ENCODE results near the gene COL21A1.

Gene COL21A1

DNA sequence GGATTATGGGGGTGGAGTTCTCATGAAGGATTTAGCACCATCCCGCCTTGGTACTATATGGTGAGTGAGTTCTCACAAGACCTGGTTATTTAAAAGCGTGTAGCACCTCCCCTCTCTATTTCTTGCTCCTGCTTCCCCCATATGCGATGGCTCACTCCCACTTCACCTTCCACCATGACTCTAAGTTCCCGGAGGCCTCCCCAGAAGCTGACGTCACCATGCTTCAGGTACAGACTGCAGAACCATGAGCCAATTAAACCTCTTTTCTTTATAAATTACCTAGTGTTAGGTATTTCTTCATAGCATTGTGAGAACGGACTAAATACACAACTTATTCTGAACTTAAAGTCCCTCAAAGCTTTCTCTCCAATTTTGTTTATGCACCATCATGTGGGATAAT, 208.6 kb downstream of the COL21A1 start:
- Mint-ChIP-seq H3K27ac (peak overlapping the region in 1 of 3 experiments; percentile 21), H3K4me1 (peaks cover 50% of the 10 kb centered on the region), H3K27me3 (ENCODE audit: low read depth) (no peaks in the 10 kb centered on the region), H3K4me3 (no peak overlapping the region), H3K36me3 (ENCODE audit: low read depth) (no peaks in the 10 kb centered on the region), H3K9me3 (no peaks in the 10 kb centered on the region)
- TF ChIP-seq, protein P1, sequence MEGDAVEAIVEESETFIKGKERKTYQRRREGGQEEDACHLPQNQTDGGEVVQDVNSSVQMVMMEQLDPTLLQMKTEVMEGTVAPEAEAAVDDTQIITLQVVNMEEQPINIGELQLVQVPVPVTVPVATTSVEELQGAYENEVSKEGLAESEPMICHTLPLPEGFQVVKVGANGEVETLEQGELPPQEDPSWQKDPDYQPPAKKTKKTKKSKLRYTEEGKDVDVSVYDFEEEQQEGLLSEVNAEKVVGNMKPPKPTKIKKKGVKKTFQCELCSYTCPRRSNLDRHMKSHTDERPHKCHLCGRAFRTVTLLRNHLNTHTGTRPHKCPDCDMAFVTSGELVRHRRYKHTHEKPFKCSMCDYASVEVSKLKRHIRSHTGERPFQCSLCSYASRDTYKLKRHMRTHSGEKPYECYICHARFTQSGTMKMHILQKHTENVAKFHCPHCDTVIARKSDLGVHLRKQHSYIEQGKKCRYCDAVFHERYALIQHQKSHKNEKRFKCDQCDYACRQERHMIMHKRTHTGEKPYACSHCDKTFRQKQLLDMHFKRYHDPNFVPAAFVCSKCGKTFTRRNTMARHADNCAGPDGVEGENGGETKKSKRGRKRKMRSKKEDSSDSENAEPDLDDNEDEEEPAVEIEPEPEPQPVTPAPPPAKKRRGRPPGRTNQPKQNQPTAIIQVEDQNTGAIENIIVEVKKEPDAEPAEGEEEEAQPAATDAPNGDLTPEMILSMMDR (IDR thresholded peaks at IDR 0.05; ENCODE audit: unreplicated experiment in 3 of 3), result no peak

DNA sequence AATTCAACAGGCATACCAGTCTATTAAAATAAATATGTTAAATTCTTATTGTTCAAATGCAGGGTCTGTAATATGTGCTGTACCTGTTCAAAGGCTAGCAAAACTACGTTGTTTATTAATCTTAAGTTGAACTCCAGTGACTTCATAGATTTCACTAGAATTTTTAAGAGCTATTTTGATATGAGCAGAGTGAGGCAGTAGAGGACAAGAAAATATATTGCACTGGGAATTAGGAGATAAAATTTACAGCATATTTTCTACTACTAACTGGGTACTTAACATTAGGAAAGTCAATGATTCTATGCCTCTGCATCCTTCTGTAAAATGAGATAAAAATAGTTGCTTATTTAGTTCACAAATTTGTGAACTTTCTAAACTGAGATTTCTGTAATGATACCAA, 209.8 kb downstream of the COL21A1 start:
- H3K27me3 Mint-ChIP-seq (ENCODE audit: low read depth), result no peaks in the 10 kb centered on the region
- no peak overlapping the region for H3K4me3 Mint-ChIP-seq
- no peaks in the 10 kb centered on the region for H3K9me3 Mint-ChIP-seq
- H3K27ac Mint-ChIP-seq, result peak overlapping the region in 1 of 3 experiments; percentile 5
- H3K4me1 Mint-ChIP-seq, result peaks cover 56% of the 10 kb centered on the region
- no peaks in the 10 kb centered on the region for H3K36me3 Mint-ChIP-seq (ENCODE audit: low read depth)
- TF ChIP-seq, protein P1 (IDR thresholded peaks at IDR 0.05; ENCODE audit: unreplicated experiment in 3 of 3), result no peak

DNA sequence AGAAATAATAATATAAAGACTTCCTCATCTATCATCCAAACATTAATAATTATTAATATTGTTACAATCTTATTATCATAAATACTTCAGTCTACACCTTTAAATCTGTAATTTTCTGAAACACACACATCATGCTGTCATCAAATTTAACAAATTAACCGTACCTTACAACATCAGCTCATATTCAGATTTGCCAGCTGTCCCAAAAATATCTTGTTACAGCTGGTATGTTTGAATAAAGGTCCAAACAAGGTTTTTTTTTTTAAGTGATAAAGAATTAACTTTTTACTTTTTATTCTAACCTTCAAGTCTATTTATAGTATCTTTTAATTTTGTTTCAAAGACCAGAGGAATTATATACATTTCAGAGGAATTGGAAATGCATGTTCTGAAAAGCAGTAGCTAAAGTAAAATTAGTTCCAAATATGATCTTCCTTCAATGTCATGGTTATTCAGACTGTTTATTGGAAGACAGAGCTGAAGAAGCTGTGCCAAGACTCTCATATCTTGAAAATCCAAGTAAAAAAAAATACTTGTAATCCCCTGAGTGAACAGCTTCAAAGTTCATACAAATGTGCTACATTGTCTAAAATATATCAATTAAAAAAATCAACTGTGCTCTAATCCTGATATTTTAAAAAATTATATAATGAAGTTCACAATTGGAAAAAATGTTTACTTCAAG, 210.3 kb downstream of the COL21A1 start:
- Mint-ChIP-seq H3K9me3 (no peaks in the 10 kb centered on the region), H3K4me1 (peaks cover 55% of the 10 kb centered on the region), H3K4me3 (no peak overlapping the region), H3K27me3 (ENCODE audit: low read depth) (no peaks in the 10 kb centered on the region), H3K27ac (peak overlapping the region in 2 of 3 experiments; percentile 14 to 47), H3K36me3 (ENCODE audit: low read depth) (no peaks in the 10 kb centered on the region)
- TF ChIP-seq, protein P1 (IDR thresholded peaks at IDR 0.05; ENCODE audit: unreplicated experiment in 3 of 3), result no peak

DNA sequence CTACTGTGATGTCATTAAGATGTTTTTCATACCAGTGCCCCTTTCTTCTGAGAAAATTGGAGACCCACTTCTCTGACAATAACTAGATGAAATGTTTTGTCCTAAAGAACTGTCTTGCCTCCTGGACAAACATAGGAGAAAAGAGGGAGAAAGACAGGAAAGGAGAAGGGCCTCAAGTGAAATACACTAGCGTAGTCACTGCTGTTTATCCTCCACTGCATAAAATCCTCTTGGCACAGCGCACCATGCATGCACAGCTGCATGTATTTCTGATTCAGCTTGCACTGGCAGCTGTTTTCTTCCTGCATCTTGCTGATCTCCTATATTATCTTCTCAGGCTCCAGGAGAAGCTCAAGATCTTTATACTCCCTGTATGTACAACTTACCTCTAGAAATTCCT, 214.0 kb downstream of the COL21A1 start:
- H3K4me3 Mint-ChIP-seq, result no peak overlapping the region
- peaks cover 11% of the 10 kb centered on the region for H3K9me3 Mint-ChIP-seq
- TF ChIP-seq, protein P1 (IDR thresholded peaks at IDR 0.05; ENCODE audit: unreplicated experiment in 3 of 3), result no peak
- no peaks in the 10 kb centered on the region for H3K36me3 Mint-ChIP-seq (ENCODE audit: low read depth)
- H3K4me1 Mint-ChIP-seq, result peaks cover 27% of the 10 kb centered on the region
- H3K27me3 Mint-ChIP-seq (ENCODE audit: low read depth), result peaks cover 3% of the 10 kb centered on the region
- peak overlapping the region; percentile 29 to 88 (median 63) for H3K27ac Mint-ChIP-seq

DNA sequence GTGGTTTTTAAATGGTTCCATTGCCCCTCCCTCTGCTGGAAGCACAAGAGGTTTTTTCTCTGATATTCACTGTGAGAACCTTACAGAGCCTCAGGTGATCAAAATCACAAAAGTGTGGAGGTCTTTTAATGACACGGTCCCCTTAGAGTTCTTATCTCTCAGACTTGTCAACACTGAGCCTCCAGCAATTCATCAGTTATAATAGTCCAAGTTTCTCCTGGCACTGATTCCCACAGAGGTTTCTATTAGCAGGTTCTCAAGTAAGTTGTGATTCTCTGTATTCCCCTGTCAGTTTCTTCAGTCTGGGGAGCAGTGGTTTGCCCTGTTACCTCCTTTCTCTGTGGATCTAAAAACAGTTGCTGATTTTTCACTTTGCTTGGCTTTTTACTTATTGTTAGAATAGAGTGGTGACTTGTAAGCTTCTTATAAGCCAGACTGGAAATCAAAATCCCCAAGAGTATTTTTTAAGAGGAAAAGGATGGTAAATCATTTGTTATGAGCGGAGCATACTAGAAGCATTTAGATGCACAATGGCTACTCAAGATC, 214.6 kb downstream of the COL21A1 start:
- TF ChIP-seq, protein P1 (IDR thresholded peaks at IDR 0.05; ENCODE audit: unreplicated experiment in 3 of 3), result no peak
- Mint-ChIP-seq H3K4me3 (no peak overlapping the region), H3K36me3 (ENCODE audit: low read depth) (no peaks in the 10 kb centered on the region), H3K27ac (peak overlapping the region; percentile 29 to 88 (median 63)), H3K4me1 (peaks cover 21% of the 10 kb centered on the region), H3K9me3 (peaks cover 11% of the 10 kb centered on the region), H3K27me3 (ENCODE audit: low read depth) (peaks cover 3% of the 10 kb centered on the region)

DNA sequence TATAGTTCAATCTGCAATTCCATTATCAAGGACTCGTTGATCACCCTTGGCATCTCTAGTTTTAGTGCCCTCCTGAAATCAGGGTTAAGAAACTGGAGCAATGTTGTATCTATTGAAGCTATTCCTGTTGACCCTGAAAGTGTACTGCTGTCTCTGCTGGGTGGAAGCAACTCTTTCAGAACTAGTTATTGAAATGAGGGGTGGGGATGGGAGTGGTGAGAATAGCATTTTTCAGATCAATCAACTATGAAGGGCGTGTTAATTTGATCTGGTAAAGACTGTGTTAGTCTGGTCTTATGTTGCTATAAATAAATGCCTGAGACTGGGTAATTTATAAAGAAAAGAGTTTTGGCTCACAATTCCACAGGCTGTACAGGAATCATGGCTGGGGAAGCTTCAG, 219.5 kb downstream of the COL21A1 start:
- Mint-ChIP-seq H3K9me3 (peaks cover 11% of the 10 kb centered on the region), H3K27ac (peak overlapping the region in 1 of 3 experiments; percentile 36), H3K27me3 (ENCODE audit: low read depth) (peaks cover 3% of the 10 kb centered on the region), H3K4me3 (no peak overlapping the region), H3K36me3 (ENCODE audit: low read depth) (no peaks in the 10 kb centered on the region), H3K4me1 (peaks cover 35% of the 10 kb centered on the region)
- TF ChIP-seq, protein P1 (IDR thresholded peaks at IDR 0.05; ENCODE audit: unreplicated experiment in 3 of 3), result no peak

All from nephron (organoid).